GM19395 (cell line): Measurements from ENCODE around the gene MYO9A.
"Not testable (repeated sequence)": the region's sequence is repeated elsewhere in the genome, so short reads cannot be mapped to it uniquely, and the experiment has no call there.

Experiments used
- ATAC-seq: cut with Tn5 transposase; IDR thresholded peaks from one replicate; pipeline ENCODE4 v1.9.1; 2021; ENCODE audit warnings: mild to moderate bottlenecking, moderate library complexity; ENCODE audit not compliant: unreplicated experiment

MYO9A gene

DNA sequence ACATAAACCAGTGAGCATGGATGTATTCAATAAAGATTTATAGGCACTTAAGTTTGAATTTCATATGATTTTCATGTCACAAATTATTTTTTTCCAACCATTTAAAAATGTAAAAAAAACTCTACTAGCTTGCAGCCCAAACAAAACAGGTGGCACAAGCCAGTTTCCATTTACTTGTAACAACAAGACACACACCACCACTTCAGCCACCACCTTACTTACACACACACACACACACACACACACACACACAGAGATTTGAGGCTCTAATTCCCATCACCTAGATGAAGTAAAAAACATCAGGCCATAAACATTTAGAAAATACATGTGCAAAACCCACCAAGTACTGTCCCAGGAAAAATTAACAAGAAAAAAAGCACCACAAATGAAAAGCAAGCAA lies 25.3 kb downstream of the MYO9A start:
- ATAC-seq = no peak

DNA sequence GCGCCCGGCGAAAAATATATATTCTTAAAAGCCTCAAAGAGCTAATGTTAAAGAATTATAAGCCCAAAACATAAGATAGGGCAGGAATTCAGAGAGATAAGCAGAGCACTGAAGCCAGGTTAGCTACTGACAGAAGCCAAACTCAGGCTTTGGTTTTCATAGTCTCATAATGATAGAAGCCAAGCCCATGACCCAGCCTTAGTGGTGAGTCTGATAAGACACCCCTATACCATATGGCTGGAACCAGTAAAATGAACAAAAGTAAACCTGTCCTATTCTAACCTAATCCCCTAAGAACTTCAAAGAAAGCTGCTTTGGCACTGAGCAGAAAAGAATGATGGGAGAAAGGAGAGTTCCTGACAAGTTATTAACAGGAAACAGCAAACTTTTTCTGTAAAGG lies 25.9 kb downstream of the MYO9A start:
- no peak for ATAC-seq

DNA sequence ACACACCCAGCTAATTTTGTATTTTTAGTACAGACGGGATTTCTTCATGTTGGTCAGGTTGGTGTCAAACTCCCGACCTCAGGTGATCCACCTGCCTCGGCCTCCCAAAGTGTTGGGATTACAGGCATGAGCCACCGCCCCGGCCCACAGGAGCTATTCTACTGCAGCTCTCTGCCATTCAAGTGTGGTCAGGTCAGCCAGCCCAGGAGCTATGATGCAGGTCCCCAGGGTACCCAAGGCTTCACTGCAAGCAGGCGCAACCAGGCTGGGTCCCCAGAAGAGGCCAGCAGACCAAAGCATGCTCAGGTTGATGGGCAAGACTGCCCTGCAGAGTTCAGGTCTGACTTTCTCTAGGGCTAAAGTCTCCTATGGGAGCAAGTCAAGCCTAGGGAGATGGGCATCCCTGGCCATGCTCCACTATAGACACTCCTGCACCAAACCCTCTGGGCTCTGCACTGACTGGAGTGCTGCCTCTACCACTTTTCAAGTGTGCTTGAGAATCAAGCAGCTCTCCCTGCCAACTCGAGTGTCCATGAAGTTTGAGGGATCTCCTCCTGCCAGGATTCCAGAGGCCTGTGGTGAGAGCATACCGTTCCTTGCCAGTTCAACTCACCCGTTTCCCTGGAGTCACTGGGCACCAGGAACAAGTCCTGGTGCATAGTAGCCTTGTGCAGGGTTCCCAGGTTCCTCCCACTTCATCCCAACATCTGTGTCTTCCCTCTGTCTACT lies 30.9 kb downstream of the MYO9A start:
- ATAC-seq = no peak

DNA sequence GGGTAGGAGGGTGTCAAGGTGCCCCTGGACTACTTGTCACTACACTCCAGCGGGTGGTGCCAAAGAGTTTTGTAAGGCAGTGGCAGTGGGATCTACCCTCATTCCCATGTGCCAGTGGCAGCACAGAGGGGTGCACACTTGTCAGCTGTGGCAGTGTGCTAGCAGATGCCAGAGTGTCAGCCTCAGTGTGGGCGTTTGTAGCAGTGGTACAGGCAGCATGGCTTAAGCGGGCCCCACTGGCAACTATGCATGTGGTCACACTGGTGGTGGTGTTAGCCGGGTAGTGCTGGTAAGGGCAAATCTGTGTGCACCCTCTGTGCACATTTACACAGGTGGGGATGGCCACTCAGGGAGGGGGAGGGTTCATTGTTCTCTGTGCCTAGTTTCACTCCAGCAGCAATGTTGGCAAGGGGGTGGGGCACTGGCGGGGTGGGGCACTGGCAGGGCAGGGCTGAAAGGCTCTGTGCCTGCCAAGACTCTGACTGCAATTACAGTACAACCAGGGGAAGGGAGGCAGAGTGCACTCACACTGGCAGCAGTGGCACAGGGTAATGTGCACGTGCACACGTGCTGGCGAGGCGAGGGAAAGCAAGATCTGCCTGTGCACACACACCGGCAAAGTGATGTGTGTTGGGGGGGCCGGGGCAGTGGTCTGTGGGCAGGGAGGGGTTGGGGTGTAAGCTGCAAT lies 31.8 kb downstream of the MYO9A start:
- no peak for ATAC-seq

DNA sequence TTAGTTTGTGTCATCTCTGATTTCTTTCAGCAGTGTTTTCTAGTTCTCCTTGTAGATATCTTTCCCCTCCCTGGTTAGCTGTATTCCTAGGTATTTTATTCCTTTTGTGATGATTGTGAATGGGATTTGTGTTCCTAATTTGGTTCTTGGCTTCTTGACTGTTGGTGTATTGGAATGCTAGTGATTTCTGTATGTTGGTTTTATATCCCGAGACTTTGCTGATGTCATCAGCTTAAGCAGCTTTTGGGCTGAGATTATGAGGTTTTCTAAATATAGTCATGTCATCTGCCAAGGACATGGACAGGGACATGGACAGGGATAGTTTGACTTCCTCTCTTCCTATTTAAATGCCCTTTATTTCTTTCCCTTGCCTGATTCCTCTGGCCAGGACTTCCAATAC lies 35.8 kb downstream of the MYO9A start:
- ATAC-seq = no peak

DNA sequence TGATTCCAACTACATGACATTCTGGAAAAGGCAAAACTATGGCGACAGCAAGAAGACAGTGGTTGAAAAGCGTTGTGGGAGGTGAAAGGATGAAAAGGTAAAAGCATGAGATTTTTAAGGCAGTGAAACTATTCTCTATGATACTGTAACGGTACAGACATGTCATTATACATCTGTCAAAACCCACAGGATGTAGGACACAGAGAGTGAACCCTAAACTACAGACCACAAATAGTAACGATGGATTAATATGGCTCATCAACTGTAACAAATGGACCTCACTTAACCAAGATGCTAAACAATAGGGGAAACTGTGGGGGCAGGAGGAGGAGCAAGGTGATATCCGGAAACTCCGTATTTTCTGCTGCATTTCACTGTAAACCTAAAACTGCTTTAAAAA lies 39.1 kb downstream of the MYO9A start:
- peak; percentile 94 for ATAC-seq

DNA sequence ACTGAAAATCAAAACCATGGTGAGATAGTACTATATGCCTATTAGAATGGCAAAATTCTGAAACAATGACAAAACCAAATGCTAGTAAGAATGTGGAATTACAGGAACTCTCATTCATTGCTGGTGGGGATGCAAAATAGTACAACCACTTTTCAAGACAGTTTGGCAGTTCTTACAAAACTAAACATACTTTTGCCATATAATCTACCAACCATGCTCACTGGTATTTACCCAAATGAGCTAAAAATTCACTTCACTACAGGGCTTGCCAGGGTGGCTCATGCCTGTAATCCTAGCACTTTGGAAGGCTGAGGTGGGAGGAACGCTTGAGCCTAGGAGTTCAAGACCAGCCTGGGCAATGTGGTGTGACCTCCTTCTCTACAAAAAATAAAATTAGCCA lies 40.0 kb downstream of the MYO9A start:
- no peak for ATAC-seq

DNA sequence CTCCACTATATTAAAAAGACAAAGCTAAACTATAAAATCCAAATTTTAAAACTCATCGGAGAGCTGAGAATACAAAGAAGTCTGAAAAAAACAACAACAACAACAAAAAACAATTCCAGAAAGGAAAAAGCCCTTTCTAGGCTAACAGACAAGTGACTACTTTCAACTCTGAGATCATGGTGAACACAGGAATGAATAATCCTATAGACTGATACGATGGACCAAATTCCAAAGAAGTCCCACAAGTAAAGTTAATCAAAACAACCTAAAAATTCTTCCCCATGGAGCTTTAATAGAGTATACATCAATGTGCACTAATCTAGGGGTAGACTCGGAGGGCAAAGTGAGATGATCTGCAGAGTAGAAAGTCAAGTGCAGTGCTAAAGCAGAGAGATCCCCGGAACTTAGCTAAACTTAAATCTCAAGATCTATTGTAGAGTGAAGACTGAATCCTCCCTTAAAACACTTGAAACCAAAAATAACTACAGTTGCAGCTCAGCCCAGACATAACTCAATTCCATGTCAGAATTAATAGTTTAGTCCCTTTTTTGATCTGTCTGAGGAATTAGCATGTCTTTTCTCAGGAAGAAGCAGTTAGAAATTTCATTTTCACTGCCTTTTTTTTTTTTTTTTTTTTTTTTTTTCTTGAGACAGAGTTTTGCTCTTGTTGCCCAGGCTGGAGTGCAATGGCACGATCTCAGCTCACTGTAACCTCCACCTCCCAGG lies 43.5 kb downstream of the MYO9A start:
- ATAC-seq = no peak

DNA sequence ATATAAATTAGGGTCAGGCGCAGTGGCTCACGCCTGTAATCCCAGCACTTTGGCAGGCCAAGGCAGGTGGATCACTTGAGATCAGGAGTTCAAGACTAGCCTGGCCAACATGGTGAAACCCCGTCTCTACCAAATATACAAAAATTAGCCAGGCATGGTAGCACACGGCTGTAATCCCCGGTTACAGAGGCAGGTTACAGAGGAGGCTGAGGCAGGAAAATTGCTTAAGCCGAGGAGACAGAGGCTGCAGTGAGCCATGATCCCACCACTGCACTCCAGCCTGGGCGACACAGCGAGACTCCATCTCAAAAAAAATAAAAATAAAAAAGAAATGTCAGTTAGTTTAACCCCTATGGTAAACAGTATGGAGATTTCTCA lies 46.5 kb downstream of the MYO9A start:
- not testable (repeated sequence) for ATAC-seq

DNA sequence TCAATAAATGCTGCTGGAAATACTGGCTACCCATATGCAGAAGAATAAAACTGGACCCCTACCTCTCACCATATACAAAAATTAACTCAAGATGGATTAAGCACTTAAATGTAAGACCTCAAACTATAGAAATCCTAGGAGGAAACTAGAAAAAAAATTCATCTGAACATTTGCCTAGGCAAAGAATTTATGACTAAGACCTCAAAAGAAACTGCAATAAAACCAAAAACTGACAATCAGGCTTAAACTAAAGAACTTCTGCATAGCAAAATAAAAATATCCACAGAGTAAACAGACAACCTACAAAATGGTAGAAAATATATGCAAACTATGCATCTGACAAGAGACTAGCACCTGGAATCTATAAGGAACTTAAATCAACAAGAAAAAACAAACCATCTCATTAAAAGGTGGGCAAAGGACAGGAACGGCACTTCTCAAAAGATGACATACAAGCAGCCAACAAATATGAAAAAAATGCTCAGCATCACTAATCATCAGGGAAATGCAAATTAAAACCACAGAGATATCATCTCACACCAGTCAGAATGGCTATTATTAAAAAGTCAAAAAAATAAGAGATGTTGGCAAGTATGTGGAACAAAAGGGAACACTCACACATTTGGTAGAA lies 47.0 kb downstream of the MYO9A start:
- ATAC-seq = no peak

DNA sequence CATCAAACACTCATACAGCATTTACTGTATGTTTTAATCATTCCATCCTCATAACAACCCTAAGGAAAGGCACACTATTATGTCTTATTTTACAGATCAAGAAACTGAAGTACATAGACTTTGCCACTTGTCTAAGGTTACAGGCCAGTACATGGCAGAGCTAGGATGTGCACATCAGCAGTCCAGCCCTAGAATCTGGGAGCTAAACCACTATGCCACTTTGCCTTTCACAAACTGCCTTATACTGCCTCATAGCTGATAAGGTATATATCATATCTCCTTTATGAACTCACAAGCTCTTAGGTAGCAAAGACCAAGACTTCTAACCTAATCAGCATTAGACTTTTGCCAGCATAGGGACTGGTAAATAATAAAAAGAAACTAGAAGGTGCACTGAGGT lies 49.1 kb downstream of the MYO9A start:
- ATAC-seq = no peak

DNA sequence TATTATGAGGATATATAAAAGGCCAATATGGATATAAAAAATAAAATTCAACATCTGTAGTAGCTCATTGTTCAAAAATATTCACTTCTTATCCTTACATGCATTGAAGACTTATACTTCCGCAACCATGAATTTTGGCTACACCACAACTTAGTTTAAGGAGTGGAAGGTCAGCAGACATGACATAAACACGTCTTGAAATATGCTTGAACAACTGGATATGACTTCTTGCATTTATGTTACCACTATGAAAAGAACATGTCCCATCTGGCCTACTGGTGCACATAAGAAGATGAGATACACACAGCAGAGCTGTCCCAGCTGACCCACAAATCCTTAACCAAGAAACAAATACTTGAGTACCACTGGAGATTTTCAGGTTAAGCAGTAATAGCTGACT lies 52.1 kb downstream of the MYO9A start:
- no peak for ATAC-seq

DNA sequence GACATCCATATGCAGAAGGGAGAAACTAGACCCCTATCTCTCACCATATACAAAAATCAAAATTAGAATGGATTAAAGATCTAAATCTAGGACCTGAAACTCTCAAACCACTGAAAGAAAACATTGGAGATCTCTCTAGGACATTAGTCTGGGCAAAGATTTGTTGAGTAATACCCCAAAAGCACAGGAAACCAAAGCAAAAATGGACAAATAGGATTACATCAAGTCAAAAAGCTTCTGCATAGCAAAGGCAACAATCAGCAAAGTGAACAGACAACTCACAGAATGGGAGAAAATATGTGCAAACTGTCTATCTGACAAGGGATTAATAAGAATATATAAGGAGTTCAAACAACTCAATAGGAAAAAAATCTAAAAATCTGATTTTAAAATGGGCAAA lies 54.8 kb downstream of the MYO9A start:
- no peak for ATAC-seq

DNA sequence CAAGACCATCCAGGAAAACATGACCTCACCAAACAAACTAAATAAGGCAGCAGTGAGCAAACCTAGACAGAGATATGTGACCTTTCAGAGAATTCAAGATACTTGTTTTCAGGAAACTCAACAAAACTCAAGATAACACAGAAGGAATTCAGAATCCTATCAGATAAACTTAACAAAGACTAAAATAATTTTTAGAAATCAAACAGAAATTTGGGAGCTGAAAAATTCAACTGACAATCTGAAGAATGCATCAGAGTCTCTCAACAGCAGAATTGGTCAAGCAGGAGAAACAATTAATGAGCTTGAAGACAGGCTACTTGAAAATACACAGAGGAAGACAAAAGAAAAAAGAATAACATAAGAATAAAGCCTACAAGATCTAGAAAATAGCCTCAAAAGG lies 55.6 kb downstream of the MYO9A start:
- ATAC-seq = no peak

DNA sequence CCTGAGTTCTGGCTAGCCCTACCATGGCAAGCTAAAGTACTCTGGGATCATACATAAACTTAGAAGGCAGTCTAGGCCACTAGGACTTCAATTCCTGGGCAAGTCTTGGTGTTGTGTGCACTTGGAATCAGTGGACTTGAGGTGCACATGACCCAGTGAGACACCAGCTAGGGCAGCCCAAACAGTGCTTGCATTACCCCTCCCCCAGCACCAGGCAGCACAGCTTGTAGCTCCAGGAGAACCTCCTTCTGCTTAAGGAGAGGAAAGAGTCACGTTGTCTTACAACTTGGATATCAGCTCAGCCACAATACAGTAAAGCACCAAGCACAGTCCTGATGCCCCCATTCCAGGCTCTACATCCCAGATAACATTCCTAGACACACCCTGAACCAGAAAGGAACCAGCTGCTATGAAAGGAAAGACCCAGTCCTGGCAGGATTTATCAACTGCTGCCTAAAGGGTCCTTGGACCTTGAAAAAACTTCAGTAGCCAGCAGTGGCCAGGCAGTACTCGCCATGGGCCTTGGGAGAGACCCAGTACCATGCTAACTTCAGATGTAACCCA lies 57.2 kb downstream of the MYO9A start:
- no peak for ATAC-seq

DNA sequence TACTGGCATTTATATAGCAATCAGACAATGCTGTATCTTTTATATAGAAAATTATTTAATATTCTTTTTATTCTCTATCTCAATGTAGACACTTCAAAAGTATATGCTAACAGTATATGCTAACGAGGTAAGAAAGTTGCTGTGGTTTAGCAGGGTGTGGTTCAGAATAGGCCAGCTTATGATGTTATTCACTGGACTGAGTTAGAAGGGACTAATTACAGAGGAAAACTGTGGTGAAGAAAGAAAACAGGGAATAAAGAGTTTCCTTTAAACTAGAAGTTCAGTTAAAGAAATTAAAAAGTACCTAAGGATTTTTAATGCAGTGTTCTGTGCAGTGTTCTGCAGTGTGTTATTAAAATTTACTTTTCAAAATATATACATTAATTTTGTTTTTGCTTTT lies 59.4 kb downstream of the MYO9A start:
- no peak for ATAC-seq

DNA sequence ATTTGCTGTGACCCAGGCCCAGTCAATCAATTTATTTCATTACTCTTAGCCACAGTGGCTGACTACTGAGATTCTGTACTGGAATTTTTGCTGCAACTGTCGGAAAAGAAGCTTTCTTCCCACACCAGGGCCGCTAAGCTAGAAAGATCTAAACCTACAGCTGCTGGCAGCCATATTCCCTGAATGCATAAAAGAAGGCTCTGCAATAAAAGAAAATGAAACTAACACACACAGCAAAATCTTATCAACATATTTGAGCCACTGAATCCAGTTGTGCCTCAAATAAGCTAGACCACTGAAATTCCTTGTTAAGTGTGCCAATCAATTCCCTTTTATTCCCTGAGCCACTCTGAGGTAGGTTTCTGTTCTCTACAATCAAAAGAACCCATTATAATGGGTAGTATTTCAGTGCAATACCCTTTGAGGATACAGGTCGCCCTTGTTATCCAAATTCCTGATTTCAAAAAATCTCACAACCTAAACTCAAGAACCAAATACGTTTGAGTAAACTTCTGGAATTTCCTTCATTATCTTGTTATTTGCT lies 60.3 kb downstream of the MYO9A start:
- ATAC-seq = no peak

DNA sequence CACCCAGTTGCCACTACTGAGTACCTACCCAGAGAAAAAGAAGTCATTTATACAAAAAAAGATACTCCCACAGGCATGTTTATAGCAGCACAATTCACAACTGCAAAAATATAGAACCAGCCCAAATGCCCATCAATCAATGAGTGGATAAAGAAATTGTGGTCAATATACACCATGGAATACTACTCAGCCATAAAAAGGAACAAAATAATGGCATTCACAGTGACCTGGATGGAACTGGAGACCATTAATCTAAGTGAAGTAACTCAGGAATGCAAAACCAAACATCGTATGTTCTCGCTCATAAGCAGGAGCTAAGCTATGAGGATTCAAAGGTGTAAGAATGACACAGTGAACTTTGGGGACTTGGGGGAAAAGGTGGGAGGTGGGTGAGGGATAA lies 61.7 kb downstream of the MYO9A start:
- ATAC-seq = not testable (repeated sequence)

DNA sequence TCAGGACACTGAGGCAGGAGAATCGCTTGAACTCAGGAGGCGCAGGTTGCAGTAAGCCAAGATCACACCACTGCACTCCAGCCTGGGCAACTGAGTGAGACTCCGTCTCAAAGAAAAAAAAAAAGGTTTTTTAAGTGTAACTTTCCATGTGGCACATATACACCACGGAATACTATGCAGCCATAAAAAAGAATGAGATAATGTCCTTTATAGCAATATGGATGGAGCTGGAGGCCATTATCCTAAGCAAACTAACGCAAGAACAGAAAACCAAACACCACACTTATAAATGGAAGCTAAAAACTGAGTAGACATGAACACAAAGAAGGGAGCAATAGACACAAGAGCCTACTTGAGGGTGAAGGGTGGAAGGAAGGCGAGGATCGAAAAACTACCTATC lies 64.7 kb downstream of the MYO9A start:
- ATAC-seq = not testable (repeated sequence)

DNA sequence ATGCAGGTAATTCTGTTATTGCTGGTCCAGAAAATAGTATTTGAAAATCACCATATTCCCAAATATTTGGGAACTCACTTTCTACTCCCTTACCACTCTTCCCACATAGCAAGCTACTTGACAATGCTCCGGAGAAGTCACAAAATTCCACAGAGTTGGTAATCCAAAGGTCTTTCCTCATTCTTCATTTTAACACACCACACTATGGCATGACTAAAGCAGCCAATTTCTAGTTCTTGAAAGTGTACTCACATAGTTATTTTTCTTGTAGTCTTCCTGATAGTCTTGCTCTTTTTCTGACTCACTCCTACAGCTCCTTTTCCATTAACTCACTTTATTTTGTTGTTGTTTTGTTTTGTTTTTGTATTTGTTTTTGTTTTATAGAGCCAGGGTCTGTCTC lies 67.2 kb downstream of the MYO9A start:
- no peak for ATAC-seq

DNA sequence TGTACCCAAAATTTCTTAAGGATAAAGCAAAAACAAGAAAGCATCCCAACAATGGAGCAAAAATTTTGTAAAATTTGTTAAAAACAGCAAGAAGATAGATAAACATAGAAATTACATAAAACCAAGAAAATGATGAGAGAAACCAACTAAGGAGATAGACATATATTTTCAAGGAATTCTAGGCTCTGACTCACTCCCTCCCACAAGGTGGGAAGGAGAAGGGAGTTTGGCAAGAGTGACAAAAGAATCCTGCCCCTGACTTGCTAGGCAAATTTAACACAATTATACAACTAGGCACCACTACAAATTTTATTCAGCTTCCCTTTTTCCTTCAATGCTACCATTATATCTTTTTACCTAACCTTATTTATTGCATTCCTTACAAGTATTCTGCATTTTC lies 70.9 kb downstream of the MYO9A start:
- no peak for ATAC-seq
